Stimulated activated CD4-positive, alpha-beta T cell treated with anti-CD3 and anti-CD28 coated beads, Interleukin-12 subunit alpha, Interleukin-12 subunit beta, amount 100 ng/mL, for 24 hours (primary cell): ENCODE data around the gene LRRC3.
"Not testable (repeated sequence)": the region's sequence is repeated elsewhere in the genome, so short reads cannot be mapped to it uniquely, and the experiment has no call there.

ENCODE experiments used
- DNase-seq, 2 experiments: peaks; one replicate each; pipeline ENCODE4 v3.0.0-alpha.2; 2020; ENCODE audit warnings: low read depth in 2 of 2

LRRC3 gene

GRCh38 chr21:44454747-44455523 lies at the start of gene LRRC3:
TSS of gene LRRC3 (plus strand) at chr21:44455510. CDS start at chr21:44456645, 1,135 bp downstream.
- peak; percentile 63 to 78 for DNase-seq

GRCh38 chr21:44405948-44406872 lies 49.1 kb upstream of the LRRC3 start:
- DNase-seq = no peak

- DNase-seq = no peak
Observed at GRCh38 chr21:44406953-44407352, 48.4 kb upstream of the LRRC3 start.

GRCh38 chr21:44407493-44407892 lies 47.8 kb upstream of the LRRC3 start:
- DNase-seq = peak in 1 of 2 experiments; percentile 15

GRCh38 chr21:44408226-44408625 lies 47.1 kb upstream of the LRRC3 start:
- no peak for DNase-seq

GRCh38 chr21:44413566-44414290 lies 41.6 kb upstream of the LRRC3 start:
- DNase-seq = no peak

GRCh38 chr21:44414291-44415072 lies 40.8 kb upstream of the LRRC3 start:
- DNase-seq = no peak

GRCh38 chr21:44415073-44416025 lies 40.0 kb upstream of the LRRC3 start:
- no peak for DNase-seq

GRCh38 chr21:44416193-44416592 lies 39.1 kb upstream of the LRRC3 start:
- DNase-seq = no peak

- DNase-seq = not testable (repeated sequence)
Observed at GRCh38 chr21:44417621-44418107, 37.6 kb upstream of the LRRC3 start.

- DNase-seq = no peak
Observed at GRCh38 chr21:44418108-44418875, 37.0 kb upstream of the LRRC3 start.

GRCh38 chr21:44418876-44419230 lies 36.5 kb upstream of the LRRC3 start:
- DNase-seq = no peak

- no peak for DNase-seq
Observed at GRCh38 chr21:44419679-44420078, 35.6 kb upstream of the LRRC3 start.

GRCh38 chr21:44420416-44421205 lies 34.7 kb upstream of the LRRC3 start:
- no peak for DNase-seq

- no peak for DNase-seq
Observed at GRCh38 chr21:44421901-44422840, 33.1 kb upstream of the LRRC3 start.

- DNase-seq = no peak
Observed at GRCh38 chr21:44423312-44423821, 31.9 kb upstream of the LRRC3 start.
